B cell (primary cell): ENCODE data around the gene KSR1. TPM values are rescaled to one million over a fixed set of nuclear protein-coding genes. Genes with fewer than 3 reads are reported as not detected.
"Not testable (repeated sequence)": the region's sequence is repeated elsewhere in the genome, so short reads cannot be mapped to it uniquely, and the experiment has no call there.

Source experiments
- ATAC-seq: fragments of 200-7000 bp; cut with Tn5 transposase; one replicate; pipeline ENCODE4 v1.10.0; 2021; ENCODE audit warnings: low read depth, mild to moderate bottlenecking, moderate number of reproducible peaks, moderate library complexity
- CTCF ChIA-PET: fragments of 350-600 bp; sonication (Branson Sonifier 250); formaldehyde crosslinking; loops from one replicate; lab custom pipeline; 2021; ENCODE audit warnings: antibody characterized with exemption, inconsistent platforms; lab: Charles Lee
- POLR2A ChIA-PET: fragments of 350-600 bp; sonication (Branson Sonifier 250); formaldehyde crosslinking; loops from one replicate; lab custom pipeline; 2021; ENCODE audit warnings: antibody characterized with exemption; lab: Charles Lee
- DNase-seq: peaks from one replicate; pipeline ENCODE4 v3.0.0; 2013
- H2AFZ ChIP-seq: 2 replicates; pipeline ENCODE4 v1.6.1; 2012; ENCODE audit warnings: mild to moderate bottlenecking, low read depth, low read length; ENCODE audit not compliant: insufficient read depth, poor library complexity, severe bottlenecking
- H3K27ac ChIP-seq, 2 donors: 1 replicate in 1 of 2; 2 replicates in 1 of 2; pipeline ENCODE4 v1.5.1; 2012 to 2013; ENCODE audit warnings: low read length in 2 of 2, mild to moderate bottlenecking in 2 of 2, moderate library complexity in 1 of 2
- H3K27me3 ChIP-seq, 4 experiments: fragments of 200-600 bp in 1 of 4; sonication (generic) in 1 of 4; replicated peaks in 1 of 4; 1 replicate in 2 of 4; 2 replicates in 2 of 4; pipeline versions ENCODE4 v1.6.1 to v1.7.0; 2013 to 2016; ENCODE audit warnings: low read length in 3 of 4, mild to moderate bottlenecking in 2 of 4, mixed read lengths in 1 of 4, moderate library complexity in 1 of 4; ENCODE audit not compliant: insufficient read depth in 4 of 4, control insufficient read depth in 3 of 4; ENCODE audit errors: control extremely low read depth in 1 of 4
- H3K36me3 ChIP-seq, 2 experiments: replicated peaks in 1 of 2; 1 replicate in 1 of 2; 2 replicates in 1 of 2; pipeline versions ENCODE4 v1.6.1 to v1.7.1; 2013; ENCODE audit warnings: low read length in 1 of 2; ENCODE audit not compliant: insufficient read depth in 2 of 2, control insufficient read depth in 1 of 2; ENCODE audit errors: control extremely low read depth in 1 of 2, extremely low read depth in 1 of 2
- H3K4me1 ChIP-seq, 2 donors: fragments of 200-600 bp in 1 of 2; sonication (generic) in 1 of 2; 1 replicate in 1 of 2; 2 replicates in 1 of 2; pipeline versions ENCODE4 v1.5.1 to v1.6.1; 2013 to 2017; ENCODE audit warnings: low read length in 2 of 2; ENCODE audit not compliant: control insufficient read depth in 2 of 2, insufficient read depth in 2 of 2
- H3K4me2 ChIP-seq: replicated peaks from 2 replicates; pipeline ENCODE3; 2012; ENCODE audit warnings: mild to moderate bottlenecking, low read depth, low read length; ENCODE audit not compliant: poor library complexity, severe bottlenecking
- H3K4me3 ChIP-seq, 5 experiments: fragments of 200-600 bp in 1 of 5; sonication (generic) in 1 of 5; 1 replicate in 3 of 5; 2 replicates in 2 of 5; pipeline versions ENCODE4 v1.5.1 to v1.7.0; 2011 to 2016; ENCODE audit warnings: low read length in 4 of 5, mild to moderate bottlenecking in 4 of 5, low read depth in 2 of 5, control low read depth in 1 of 5, moderate library complexity in 1 of 5; ENCODE audit not compliant: insufficient read depth in 1 of 5; ENCODE audit errors: control extremely low read depth in 1 of 5, extremely low read depth in 1 of 5
- H3K79me2 ChIP-seq: fragments of 200-600 bp; sonication (generic); one replicate; pipeline ENCODE4 v1.6.0; 2016; ENCODE audit warnings: low read length; ENCODE audit not compliant: control insufficient read depth, insufficient read depth
- H3K9ac ChIP-seq: fragments of 200-600 bp; sonication (generic); 2 replicates; pipeline ENCODE4 v1.6.1; 2017; ENCODE audit warnings: mild to moderate bottlenecking, low read length, moderate library complexity
- H3K9me3 ChIP-seq, 3 donors: one replicate each; pipeline versions ENCODE4 v1.6.1 to v1.7.1; 2013; ENCODE audit warnings: low read length in 2 of 3; ENCODE audit not compliant: control insufficient read depth in 2 of 3, insufficient read depth in 1 of 3; ENCODE audit errors: control extremely low read depth in 1 of 3
- H4K20me1 ChIP-seq: 2 replicates; pipeline ENCODE4 v1.6.0; 2012; ENCODE audit warnings: mild to moderate bottlenecking, low read length; ENCODE audit not compliant: insufficient read depth, control insufficient read depth, poor library complexity, severe bottlenecking
- H3K27ac Mint-ChIP-seq: one replicate; pipeline ENCODE4 v1.8.0; 2021; ENCODE audit warnings: mixed read lengths
- H3K27me3 Mint-ChIP-seq: one replicate; pipeline ENCODE4 v1.8.0; 2021; ENCODE audit warnings: mixed read lengths
- H3K4me1 Mint-ChIP-seq: one replicate; pipeline ENCODE4 v1.8.0; 2021; ENCODE audit warnings: mixed read lengths
- H3K4me3 Mint-ChIP-seq: one replicate; pipeline ENCODE4 v1.8.0; 2021; ENCODE audit warnings: mixed read lengths
- H3K9me3 Mint-ChIP-seq: one replicate; pipeline ENCODE4 v1.8.0; 2022; ENCODE audit warnings: mixed read lengths; ENCODE audit not compliant: insufficient read depth
- EZH2 ChIP-seq: IDR thresholded peaks from 2 replicates; pipeline ENCODE4 v1.6.1; 2012; ENCODE audit warnings: borderline replicate concordance, low read depth, mild to moderate bottlenecking, moderate library complexity, low read length; ENCODE audit not compliant: insufficient read depth, poor library complexity, severe bottlenecking
- WGBS: methylation state at CpG from one replicate; pipeline ENCODE4 v1.1.5; 2013; ENCODE audit warnings: missing lambda C conversion rate; ENCODE audit not compliant: insufficient coverage; 5-methylcytosine and 5-hydroxymethylcytosine counted together
- intact Hi-C: fragments of 100-400 bp; cut with micrococcal nuclease; formaldehyde crosslinking; loops from one replicate; pipeline ENCODE4 v1.10.0; 2022
- polyA plus RNA-seq: library from polyadenylated mRNA; depleted of rRNA; stranded (reverse); fragments of >200 nt; gene quantifications from 2 replicates; pipeline ENCODE4 v1.2.3, GENCODE V29; 2012
- total RNA-seq, 2 donors: library from RNA; stranded (reverse); fragments of 120-200 nt in 1 of 2; gene quantifications; 1 replicate in 1 of 2; 2 replicates in 1 of 2; pipeline versions ENCODE4 v1.2.3 to v1.2.4, GENCODE V29; 2013 to 2022
- TF ChIP-seq, protein P1 (sequence below): fragments of 200-600 bp; IDR thresholded peaks from one replicate; pipeline ENCODE4 v1.8.0; 2022; ENCODE audit warnings: antibody characterized with exemption, mild to moderate bottlenecking

The KSR1 gene
- total and polyA plus RNA-seq, 2 donors (not counting 1 experiment from before 2014, with no cell fraction given), result 27.5 to 85.6 TPM

DNA sequence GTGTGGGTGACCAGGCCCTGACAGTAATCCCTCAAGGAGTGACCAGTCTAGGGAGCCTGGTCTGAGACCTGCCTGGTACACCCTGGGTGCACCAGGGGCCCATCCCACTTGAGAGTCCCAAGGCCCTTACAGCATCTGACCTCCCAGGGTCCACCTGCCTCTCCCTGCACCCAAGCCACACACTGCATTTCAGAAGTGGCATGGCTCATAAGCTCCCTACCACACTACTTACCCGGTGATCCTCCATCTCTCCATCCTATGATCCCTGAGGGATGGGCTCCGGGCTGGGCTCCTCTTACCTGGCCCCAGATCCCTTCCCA is 215.3 kb downstream of the KSR1 start:
- Histone ChIP-seq H4K20me1 (no peaks in the 10 kb centered on the region), H3K79me2 (no peaks in the 10 kb centered on the region), H3K4me3 (no peak overlapping the region), H3K4me2 (no peak overlapping the region), H3K27ac (no peak overlapping the region), H3K9ac (no peak overlapping the region), H3K9me3 (no peaks in the 10 kb centered on the region), H3K4me1 (no peaks in the 10 kb centered on the region), H2AFZ (no peak overlapping the region), H3K27me3 (no peaks in the 10 kb centered on the region), H3K36me3 (no peaks in the 10 kb centered on the region)
- ChIA-PET POLR2A (no interaction called here), CTCF (no interaction called here)
- DNase-seq (no peak), ATAC-seq (no peak)
- H3K27ac Mint-ChIP-seq, result no peak overlapping the region
- H3K4me3 Mint-ChIP-seq, result no peak overlapping the region
- H3K9me3 Mint-ChIP-seq, result no peaks in the 10 kb centered on the region
- H3K4me1 Mint-ChIP-seq, result no peaks in the 10 kb centered on the region
- H3K27me3 Mint-ChIP-seq, result peaks cover 6% of the 10 kb centered on the region
- intact Hi-C loops, result no loop called here
- TF ChIP-seq EZH2, result no peak
- TF ChIP-seq, protein P1, sequence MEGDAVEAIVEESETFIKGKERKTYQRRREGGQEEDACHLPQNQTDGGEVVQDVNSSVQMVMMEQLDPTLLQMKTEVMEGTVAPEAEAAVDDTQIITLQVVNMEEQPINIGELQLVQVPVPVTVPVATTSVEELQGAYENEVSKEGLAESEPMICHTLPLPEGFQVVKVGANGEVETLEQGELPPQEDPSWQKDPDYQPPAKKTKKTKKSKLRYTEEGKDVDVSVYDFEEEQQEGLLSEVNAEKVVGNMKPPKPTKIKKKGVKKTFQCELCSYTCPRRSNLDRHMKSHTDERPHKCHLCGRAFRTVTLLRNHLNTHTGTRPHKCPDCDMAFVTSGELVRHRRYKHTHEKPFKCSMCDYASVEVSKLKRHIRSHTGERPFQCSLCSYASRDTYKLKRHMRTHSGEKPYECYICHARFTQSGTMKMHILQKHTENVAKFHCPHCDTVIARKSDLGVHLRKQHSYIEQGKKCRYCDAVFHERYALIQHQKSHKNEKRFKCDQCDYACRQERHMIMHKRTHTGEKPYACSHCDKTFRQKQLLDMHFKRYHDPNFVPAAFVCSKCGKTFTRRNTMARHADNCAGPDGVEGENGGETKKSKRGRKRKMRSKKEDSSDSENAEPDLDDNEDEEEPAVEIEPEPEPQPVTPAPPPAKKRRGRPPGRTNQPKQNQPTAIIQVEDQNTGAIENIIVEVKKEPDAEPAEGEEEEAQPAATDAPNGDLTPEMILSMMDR, result no peak
- 86% methylated on average over 2 of the region's 2 CpGs for WGBS

DNA sequence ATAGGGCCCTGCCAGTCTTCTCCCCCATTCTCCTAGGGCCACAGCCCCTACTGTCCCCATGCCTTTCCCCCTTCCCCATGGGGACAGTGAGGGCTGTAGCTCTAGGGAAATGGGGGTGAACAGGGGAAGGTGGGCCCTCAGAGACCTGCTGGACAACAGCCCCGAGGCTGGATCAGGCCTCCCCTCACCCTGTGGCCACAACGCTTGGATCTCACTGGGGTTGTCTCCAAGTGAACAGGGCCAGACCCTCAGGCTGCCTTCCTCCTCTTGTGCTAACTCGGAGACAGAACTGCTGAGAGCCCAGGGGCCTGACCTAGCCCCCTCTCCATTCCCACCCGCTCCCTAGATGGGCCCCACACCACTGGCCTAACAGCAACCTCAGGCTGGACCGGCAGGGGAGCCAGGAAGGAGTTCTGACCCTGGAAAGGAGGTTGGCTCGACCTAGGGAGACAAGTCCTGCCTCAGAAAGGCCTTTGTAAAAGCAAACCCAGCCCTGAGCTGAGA is 215.8 kb downstream of the KSR1 start:
- H3K27me3 Mint-ChIP-seq, intact Hi-C loops, H3K27ac Mint-ChIP-seq, H3K9me3 ChIP-seq, H2AFZ ChIP-seq, H3K27ac ChIP-seq, H3K4me2 ChIP-seq, POLR2A ChIA-PET, H3K36me3 ChIP-seq, H4K20me1 ChIP-seq, H3K79me2 ChIP-seq, DNase-seq, H3K27me3 ChIP-seq, CTCF ChIA-PET, ATAC-seq, H3K9ac ChIP-seq, H3K9me3 Mint-ChIP-seq, H3K4me1 ChIP-seq, H3K4me3 Mint-ChIP-seq, H3K4me3 ChIP-seq, H3K4me1 Mint-ChIP-seq: not testable (repeated sequence)
- WGBS, result 77% methylated on average over 5 of the region's 6 CpGs
